NCI-H510A (cell line): ENCODE measurements around the gene PCDHGA8.
"Not testable (repeated sequence)": the region's sequence is repeated elsewhere in the genome, so short reads cannot be mapped to it uniquely, and the experiment has no call there.

Experiments
- DNase-seq: peaks from one replicate; lab custom pipeline; 2025; lab: John Stamatoyannopoulos, UW

PCDHGA8 gene

GRCh38 chr5:141392429-141393198 lies at the start of gene PCDHGA8:
Gene PCDHGA8 (plus strand): TSS chr5:141392633. CDS start chr5:141392814, 181 bp downstream.
- no peak for DNase-seq

GRCh38 chr5:141342773-141343172 lies 49.7 kb upstream of the PCDHGA8 start:
- DNase-seq: no peak

GRCh38 chr5:141343242-141343952 lies 49.0 kb upstream of the PCDHGA8 start, which contains the start of gene PCDHGA3:
Gene PCDHGA3 (plus strand): TSS chr5:141343829. CDS start chr5:141344034, 205 bp downstream.
- DNase-seq: no peak

GRCh38 chr5:141343953-141344463 lies 48.4 kb upstream of the PCDHGA8 start:
- no peak for DNase-seq

GRCh38 chr5:141345327-141345726 lies 47.1 kb upstream of the PCDHGA8 start:
- no peak for DNase-seq

GRCh38 chr5:141346017-141346416 lies 46.4 kb upstream of the PCDHGA8 start:
- not testable (repeated sequence) for DNase-seq

GRCh38 chr5:141349917-141350619 lies 42.4 kb upstream of the PCDHGA8 start, which contains the start of gene PCDHGB1:
Gene PCDHGB1 (plus strand): TSS chr5:141350099. CDS start chr5:141350261, 162 bp downstream.
- DNase-seq: no peak

- DNase-seq: no peak
Observed at GRCh38 chr5:141351591-141351990, 40.8 kb upstream of the PCDHGA8 start.

- DNase-seq: no peak
Observed at GRCh38 chr5:141354900-141355469, 37.4 kb upstream of the PCDHGA8 start, which contains the start of gene PCDHGA4. Gene PCDHGA4 (plus strand): TSS chr5:141355021. CDS start chr5:141355108, 87 bp downstream.

GRCh38 chr5:141355641-141356040 lies 36.8 kb upstream of the PCDHGA8 start:
- DNase-seq: no peak

GRCh38 chr5:141356133-141356532 lies 36.3 kb upstream of the PCDHGA8 start:
- no peak for DNase-seq

GRCh38 chr5:141356950-141357349 lies 35.5 kb upstream of the PCDHGA8 start:
- DNase-seq: no peak

GRCh38 chr5:141359790-141360426 lies 32.5 kb upstream of the PCDHGA8 start, which contains the start of gene PCDHGB2:
Gene PCDHGB2 (plus strand): TSS chr5:141359994. CDS start chr5:141360136, 142 bp downstream.
- DNase-seq: no peak

- DNase-seq: no peak
Observed at GRCh38 chr5:141360685-141361084, 31.7 kb upstream of the PCDHGA8 start.

- no peak for DNase-seq
Observed at GRCh38 chr5:141362719-141363118, 29.7 kb upstream of the PCDHGA8 start.

- DNase-seq: no peak
Observed at GRCh38 chr5:141363952-141364660, 28.3 kb upstream of the PCDHGA8 start, which contains the start of gene PCDHGA5. Gene PCDHGA5 (plus strand): TSS chr5:141364162. CDS start chr5:141364331, 169 bp downstream.

- no peak for DNase-seq
Observed at GRCh38 chr5:141366016-141366896, 26.2 kb upstream of the PCDHGA8 start.

- no peak for DNase-seq
Observed at GRCh38 chr5:141369994-141370848, 22.2 kb upstream of the PCDHGA8 start, which contains the start of gene PCDHGB3. Gene PCDHGB3 (plus strand): TSS chr5:141370242. CDS start chr5:141370395, 153 bp downstream.
